Measurements from ENCODE around the gene MTG1.
A peak's percentile ranks its signal among the peaks of the same experiment; 100 is the strongest.

Gene MTG1

DNA sequence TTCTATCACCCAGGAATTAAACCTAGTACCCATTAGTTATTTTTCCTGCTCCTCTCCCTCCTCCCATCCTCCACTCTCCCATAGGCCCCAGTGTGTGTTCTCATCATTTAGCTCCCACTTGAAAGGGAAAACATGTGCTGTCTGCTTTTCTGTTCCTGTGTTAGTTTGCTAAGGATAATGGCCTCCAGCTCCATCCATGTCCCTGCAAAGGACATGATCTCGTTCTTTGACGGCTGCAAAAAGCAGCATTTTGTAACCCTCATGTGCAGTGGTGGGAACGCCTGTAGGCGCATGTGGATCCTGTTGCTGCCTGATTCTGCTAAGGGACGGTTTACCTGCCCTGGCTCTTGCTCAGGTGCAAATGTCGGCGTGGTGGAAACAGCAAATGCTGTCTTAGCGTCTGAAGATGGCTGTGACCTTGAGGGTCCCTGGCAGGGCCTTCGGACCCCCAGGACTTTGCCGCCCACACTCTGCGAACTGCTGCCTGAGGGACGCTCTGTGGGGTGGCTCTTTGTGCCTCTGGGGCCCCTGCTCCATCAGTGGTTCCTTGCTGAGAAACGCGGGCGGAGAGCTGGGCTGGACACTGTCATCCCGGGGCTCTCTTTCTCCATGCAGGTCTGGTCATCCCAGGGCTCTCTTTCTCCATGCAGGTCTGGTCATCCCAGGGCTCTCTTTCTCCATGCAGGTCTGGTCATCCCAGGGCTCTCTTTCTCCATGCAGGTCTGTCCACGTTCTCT, 5.6 kb upstream of the MTG1 start:
- no peak overlapping the region for H3K4me3 ChIP-seq (ENCODE audit: low read length)
- H3K9ac ChIP-seq (ENCODE audit: low read length): no peak overlapping the region

DNA sequence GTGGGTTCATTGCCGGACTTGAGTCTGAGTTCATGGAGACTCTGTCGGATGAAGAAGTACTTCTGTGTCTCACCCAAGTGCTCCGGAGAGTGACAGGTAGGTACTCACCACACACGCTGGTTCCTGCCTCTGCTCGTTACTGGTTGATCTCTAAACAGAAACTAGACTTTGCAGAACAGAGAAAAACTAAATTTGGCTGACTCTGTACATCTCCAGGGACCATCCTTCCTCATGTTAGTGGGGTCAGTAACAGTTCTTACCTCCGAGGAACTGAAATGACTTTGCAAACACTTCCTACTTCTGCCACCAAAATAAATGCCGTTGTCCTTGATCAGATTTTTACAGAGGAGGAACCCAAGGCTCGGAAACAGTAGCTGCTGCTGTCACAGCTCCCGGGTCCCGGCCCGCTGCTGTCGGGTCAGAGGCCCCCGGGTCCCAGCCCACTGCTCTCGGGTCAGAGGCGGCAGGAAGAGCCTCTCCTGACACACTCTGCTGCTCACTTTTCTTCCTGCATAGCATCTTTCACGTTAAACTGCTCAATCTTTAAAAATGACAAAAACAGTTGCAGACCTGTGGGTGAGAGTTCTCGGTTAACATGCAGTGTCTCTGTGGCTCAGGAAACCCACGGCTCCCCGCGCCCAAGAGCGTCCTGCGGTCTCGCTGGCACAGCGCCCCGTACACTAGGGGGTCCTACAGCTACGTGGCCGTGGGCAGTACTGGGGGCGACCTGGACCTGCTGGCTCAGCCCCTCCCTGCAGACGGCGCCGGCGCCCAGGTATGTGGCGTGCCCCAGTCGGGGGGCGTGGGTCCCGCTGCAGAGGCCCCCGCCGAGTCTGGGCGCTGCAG, 4.8 kb upstream of the MTG1 start:
- Histone ChIP-seq H3K9ac (ENCODE audit: low read length) (peak overlapping the region; percentile 15), H3K9me3 (ENCODE audit: control insufficient read depth, low read length) (no peaks in the 10 kb centered on the region), H3K36me3 (ENCODE audit: control insufficient read depth, insufficient read depth, low read length) (no peaks in the 10 kb centered on the region), H3K27me3 (ENCODE audit: control insufficient read depth, insufficient read depth, low read length) (no peaks in the 10 kb centered on the region), H3K4me1 (ENCODE audit: control insufficient read depth, insufficient read depth, low read length) (no peaks in the 10 kb centered on the region), H3K4me3 (ENCODE audit: low read length) (no peak overlapping the region)

More for the DNA sequence above, 5.6 kb upstream of the MTG1 start:
- no peaks in the 10 kb centered on the region for H3K27me3 ChIP-seq (ENCODE audit: control insufficient read depth, insufficient read depth, low read length)
- no peaks in the 10 kb centered on the region for H3K4me1 ChIP-seq (ENCODE audit: control insufficient read depth, insufficient read depth, low read length)
- no peaks in the 10 kb centered on the region for H3K36me3 ChIP-seq (ENCODE audit: control insufficient read depth, insufficient read depth, low read length)
- no peaks in the 10 kb centered on the region for H3K9me3 ChIP-seq (ENCODE audit: control insufficient read depth, low read length)

DNA sequence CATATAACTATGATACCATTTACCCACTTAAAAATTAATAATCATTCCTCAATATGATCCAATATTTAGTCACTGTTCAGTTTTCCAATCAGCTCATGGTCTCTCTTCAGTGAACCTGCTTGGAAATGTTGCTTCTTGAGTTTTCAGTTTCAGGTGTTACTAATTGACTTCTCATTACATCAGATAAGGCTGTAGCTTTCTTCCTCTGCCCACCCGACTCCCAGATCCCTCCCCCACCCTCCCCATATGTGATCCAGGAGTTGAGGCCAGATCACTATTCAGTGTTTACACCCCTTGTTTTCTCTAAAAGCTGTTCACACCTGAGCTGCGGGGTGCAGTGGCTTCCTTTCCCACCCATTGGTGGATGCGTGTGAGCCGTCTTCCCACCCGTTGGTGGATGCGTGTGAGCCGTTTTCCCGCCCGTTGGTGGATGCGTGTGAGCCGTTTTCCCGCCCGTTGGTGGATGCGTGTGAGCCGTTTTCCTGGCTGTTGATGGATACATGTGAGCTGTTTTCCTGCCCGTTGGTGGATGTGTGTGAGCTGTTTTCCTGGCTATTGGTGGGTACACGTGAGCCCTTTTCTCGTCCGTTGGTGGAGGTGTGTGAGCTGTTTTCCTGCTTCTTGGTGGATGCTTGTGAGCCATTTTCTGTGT, 3.2 kb upstream of the MTG1 start:
- Histone ChIP-seq H3K36me3 (ENCODE audit: control insufficient read depth, insufficient read depth, low read length) (no peaks in the 10 kb centered on the region), H3K4me3 (ENCODE audit: low read length) (no peak overlapping the region), H3K9me3 (ENCODE audit: control insufficient read depth, low read length) (no peaks in the 10 kb centered on the region), H3K27me3 (ENCODE audit: control insufficient read depth, insufficient read depth, low read length) (no peaks in the 10 kb centered on the region), H3K9ac (ENCODE audit: low read length) (no peak overlapping the region), H3K4me1 (ENCODE audit: control insufficient read depth, insufficient read depth, low read length) (peaks cover 6% of the 10 kb centered on the region)

DNA sequence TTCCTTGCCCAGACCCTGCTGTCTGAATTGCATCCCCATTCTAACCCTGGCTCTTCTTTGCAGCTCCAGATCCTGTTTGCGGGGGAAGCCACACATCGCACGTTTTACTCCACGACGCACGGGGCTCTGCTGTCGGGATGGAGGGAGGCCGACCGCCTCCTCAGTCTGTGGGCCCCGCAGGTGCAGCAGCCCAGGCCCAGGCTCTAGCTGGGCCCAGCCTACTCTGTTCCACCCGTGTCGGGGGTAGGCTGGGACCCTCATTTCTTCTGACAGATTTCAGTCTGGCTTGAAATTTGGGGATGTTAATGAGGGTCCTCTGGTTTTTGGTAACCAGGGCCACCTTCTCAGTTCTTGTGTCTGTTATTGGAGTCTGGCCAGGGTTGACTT, 2.7 kb upstream of the MTG1 start:
- Histone ChIP-seq H3K27me3 (ENCODE audit: control insufficient read depth, insufficient read depth, low read length) (no peaks in the 10 kb centered on the region), H3K4me1 (ENCODE audit: control insufficient read depth, insufficient read depth, low read length) (peaks cover 6% of the 10 kb centered on the region), H3K36me3 (ENCODE audit: control insufficient read depth, insufficient read depth, low read length) (no peaks in the 10 kb centered on the region), H3K9me3 (ENCODE audit: control insufficient read depth, low read length) (no peaks in the 10 kb centered on the region), H3K4me3 (ENCODE audit: low read length) (no peak overlapping the region), H3K9ac (ENCODE audit: low read length) (no peak overlapping the region)

DNA sequence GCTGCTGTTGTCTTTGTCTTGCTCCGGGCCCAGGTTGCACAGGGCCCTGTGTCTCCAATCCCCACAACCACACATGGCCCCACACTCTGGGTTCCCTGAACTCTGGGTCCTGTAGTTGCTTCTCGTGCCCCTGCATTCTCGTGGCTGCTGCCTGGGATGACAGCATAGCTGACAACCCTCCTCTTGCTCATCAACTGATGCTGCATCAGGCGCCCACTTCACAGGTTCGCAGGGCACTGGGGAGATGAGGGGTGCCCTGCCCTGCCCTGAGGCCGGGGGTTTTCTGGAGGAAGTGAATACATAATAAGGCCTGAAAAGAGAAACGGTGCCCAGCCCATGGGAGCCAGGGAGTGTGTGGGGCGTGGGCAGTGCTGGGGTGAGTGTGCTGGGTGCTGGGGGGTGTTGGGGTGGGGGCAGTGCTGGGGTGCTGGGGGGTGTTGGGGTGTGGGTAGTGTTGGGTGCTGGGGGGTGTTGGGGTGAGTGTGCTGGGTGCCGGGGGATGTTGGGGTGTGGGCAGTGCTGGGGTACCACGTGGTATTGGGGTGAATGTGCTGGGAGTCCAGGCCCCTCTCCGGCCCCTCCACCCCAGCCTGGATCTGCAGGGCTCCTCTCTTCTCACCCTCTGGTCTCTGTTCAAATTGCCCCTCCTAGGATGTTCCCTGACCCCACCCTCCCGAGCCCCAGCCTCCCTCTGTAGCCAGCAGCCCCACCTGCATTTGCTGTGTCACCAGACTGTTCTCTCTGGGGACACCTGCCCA, 2.0 kb upstream of the MTG1 start:
- peaks cover 6% of the 10 kb centered on the region for H3K4me1 ChIP-seq (ENCODE audit: control insufficient read depth, insufficient read depth, low read length)
- H3K4me3 ChIP-seq (ENCODE audit: low read length): no peak overlapping the region
- H3K36me3 ChIP-seq (ENCODE audit: control insufficient read depth, insufficient read depth, low read length): no peaks in the 10 kb centered on the region
- H3K27me3 ChIP-seq (ENCODE audit: control insufficient read depth, insufficient read depth, low read length): no peaks in the 10 kb centered on the region
- no peaks in the 10 kb centered on the region for H3K9me3 ChIP-seq (ENCODE audit: control insufficient read depth, low read length)
- no peak overlapping the region for H3K9ac ChIP-seq (ENCODE audit: low read length)

DNA sequence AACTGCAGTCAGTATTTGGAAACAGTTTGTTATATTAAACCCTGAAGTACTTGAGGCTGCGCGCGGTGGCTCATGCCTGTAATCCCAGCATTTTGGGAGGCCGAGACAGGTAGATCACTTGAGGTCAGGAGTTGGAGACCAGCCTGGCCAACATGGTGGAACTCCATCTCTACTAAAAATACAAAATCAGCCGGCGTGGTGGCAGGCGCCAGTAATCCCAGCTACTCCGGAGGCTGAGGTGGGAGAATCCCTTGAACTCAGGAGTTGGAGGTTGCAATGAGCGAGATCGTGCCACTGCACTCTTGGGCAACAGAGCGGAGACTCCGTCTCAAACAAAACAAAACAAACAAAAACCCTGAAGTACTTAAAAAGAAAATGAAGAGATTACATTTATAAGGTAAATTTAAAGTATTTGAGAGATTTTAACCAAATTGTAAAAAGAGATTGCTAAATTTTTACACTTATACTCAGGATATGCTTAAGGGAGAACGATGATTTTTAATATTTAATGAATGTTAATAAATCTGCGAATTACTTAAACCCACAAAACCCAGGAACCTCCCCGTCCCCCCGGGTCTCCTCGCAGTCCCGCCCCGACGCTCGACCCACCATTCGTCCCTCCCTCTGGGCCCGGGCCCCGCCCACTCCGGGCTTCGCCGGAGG, 425 bp upstream of the MTG1 start:
- Histone ChIP-seq H3K36me3 (ENCODE audit: control insufficient read depth, insufficient read depth, low read length) (no peaks in the 10 kb centered on the region), H3K4me1 (ENCODE audit: control insufficient read depth, insufficient read depth, low read length) (peaks cover 6% of the 10 kb centered on the region), H3K9ac (ENCODE audit: low read length) (peak overlapping the region; percentile 31), H3K4me3 (ENCODE audit: low read length) (peak overlapping the region; percentile 60), H3K9me3 (ENCODE audit: control insufficient read depth, low read length) (no peaks in the 10 kb centered on the region), H3K27me3 (ENCODE audit: control insufficient read depth, insufficient read depth, low read length) (no peaks in the 10 kb centered on the region)

DNA sequence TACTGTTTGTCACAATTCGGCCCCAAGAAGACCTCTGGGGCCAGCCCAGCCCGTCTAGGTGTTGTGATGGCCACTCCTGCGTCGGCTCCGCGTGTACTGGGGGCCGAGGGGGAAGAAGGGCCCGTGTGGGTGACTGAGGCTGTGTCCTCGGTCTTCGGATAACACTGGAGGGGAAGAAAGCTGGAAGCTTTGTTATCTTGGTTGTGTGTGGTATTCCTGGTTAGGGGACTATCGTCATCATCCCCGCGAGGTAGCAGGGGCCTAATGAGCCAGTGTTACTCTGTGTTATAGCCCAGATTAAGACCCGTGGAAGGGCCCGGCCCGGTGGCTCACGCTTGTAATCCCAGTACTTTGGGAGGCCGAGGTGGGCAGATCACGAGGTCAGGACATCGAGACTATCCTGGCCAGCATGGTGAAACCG, 854 bp downstream of the MTG1 start:
- H3K9ac ChIP-seq (ENCODE audit: low read length): peak overlapping the region; percentile 90
- H3K4me1 ChIP-seq (ENCODE audit: control insufficient read depth, insufficient read depth, low read length): peaks cover 6% of the 10 kb centered on the region
- no peaks in the 10 kb centered on the region for H3K27me3 ChIP-seq (ENCODE audit: control insufficient read depth, insufficient read depth, low read length)
- peak overlapping the region; percentile 60 for H3K4me3 ChIP-seq (ENCODE audit: low read length)
- no peaks in the 10 kb centered on the region for H3K9me3 ChIP-seq (ENCODE audit: control insufficient read depth, low read length)
- H3K36me3 ChIP-seq (ENCODE audit: control insufficient read depth, insufficient read depth, low read length): no peaks in the 10 kb centered on the region

DNA sequence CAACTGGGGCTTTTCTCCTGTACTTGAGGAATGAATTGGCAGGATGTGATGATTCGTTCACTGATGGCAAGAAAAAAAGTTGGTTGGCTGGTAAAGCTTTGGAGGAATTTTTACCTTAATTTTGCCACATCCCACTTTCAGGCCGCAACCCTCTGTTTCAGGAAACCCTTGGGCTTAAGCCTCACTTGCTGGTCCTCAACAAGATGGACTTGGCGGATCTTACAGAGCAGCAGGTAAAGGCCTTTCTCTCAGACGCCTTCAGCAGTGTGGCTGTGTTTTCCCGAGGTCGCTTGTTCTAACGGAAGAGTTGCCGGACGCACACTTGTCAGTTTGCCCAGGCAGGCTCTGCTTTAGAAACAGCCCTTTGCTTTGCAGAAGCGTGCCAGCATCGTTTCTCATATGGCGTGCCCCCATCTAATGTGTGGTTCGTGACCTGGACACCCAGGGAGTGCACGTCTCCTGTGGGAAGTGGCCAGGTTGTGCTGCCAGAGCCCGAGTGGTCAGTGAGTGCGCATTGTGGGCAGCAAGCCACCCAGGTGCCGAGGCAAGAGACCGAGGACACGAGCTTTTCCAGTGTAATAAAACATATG, 2.2 kb downstream of the MTG1 start:
- Histone ChIP-seq H3K4me1 (ENCODE audit: control insufficient read depth, insufficient read depth, low read length) (peaks cover 6% of the 10 kb centered on the region), H3K27me3 (ENCODE audit: control insufficient read depth, insufficient read depth, low read length) (no peaks in the 10 kb centered on the region), H3K36me3 (ENCODE audit: control insufficient read depth, insufficient read depth, low read length) (no peaks in the 10 kb centered on the region), H3K4me3 (ENCODE audit: low read length) (no peak overlapping the region), H3K9me3 (ENCODE audit: control insufficient read depth, low read length) (no peaks in the 10 kb centered on the region), H3K9ac (ENCODE audit: low read length) (no peak overlapping the region)

DNA sequence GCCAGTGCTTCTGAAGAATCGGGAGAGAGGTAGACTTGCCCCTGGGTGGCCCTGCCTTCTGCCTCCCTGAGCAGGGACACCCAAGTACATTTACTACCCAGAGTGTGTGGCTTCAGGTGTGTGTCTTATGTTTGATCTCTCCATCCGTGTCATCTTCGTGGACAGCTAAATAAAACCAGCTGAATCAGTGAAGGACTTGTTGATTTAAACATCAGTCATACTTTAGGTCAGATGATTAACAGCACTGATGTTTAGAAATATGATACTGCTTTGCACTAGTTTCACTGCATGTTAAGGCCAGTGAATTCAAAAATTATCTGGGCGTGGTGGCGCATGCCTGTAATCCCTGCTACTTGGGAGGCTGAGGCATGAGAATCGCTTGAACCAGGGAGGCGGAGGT, 4.0 kb downstream of the MTG1 start:
- Histone ChIP-seq H3K36me3 (ENCODE audit: control insufficient read depth, insufficient read depth, low read length) (no peaks in the 10 kb centered on the region), H3K9ac (ENCODE audit: low read length) (no peak overlapping the region), H3K4me3 (ENCODE audit: low read length) (no peak overlapping the region), H3K27me3 (ENCODE audit: control insufficient read depth, insufficient read depth, low read length) (no peaks in the 10 kb centered on the region), H3K4me1 (ENCODE audit: control insufficient read depth, insufficient read depth, low read length) (peaks cover 6% of the 10 kb centered on the region), H3K9me3 (ENCODE audit: control insufficient read depth, low read length) (no peaks in the 10 kb centered on the region)

DNA sequence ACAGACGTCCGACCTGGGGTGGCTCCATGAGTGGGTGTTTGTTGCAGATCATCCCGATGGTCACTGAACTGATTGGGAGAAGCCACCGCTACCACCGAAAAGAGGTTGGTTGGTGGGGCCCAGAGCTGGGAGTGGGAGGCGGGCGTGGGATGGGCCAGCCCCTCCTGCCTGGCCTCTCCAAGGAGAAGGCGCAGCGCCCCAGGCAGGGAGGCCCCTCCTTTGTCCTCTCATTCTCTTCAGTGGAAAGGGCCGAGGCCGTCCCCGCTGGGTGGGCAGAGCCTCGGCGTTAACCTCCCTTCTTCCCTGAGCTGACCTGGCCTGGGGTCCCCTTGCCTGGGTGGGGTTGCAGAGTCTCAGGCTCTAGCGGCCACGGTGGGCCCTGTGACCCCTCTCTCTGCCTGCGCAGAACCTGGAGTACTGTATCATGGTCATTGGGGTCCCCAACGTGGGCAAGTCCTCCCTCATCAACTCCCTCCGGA, 5.2 kb downstream of the MTG1 start:
- Histone ChIP-seq H3K9me3 (ENCODE audit: control insufficient read depth, low read length) (no peaks in the 10 kb centered on the region), H3K4me3 (ENCODE audit: low read length) (no peak overlapping the region), H3K9ac (ENCODE audit: low read length) (no peak overlapping the region), H3K4me1 (ENCODE audit: control insufficient read depth, insufficient read depth, low read length) (peaks cover 6% of the 10 kb centered on the region), H3K27me3 (ENCODE audit: control insufficient read depth, insufficient read depth, low read length) (no peaks in the 10 kb centered on the region), H3K36me3 (ENCODE audit: control insufficient read depth, insufficient read depth, low read length) (no peaks in the 10 kb centered on the region)
